Liver (tissue), 9 donors: ENCODE data around the gene F12. TPM values are rescaled to one million over a fixed set of nuclear protein-coding genes. Genes with fewer than 3 reads are reported as not detected.

Experiments
- DNase-seq: peaks from one replicate; pipeline ENCODE4 v3.0.0-alpha.2; 2017; ENCODE audit warnings: low spot score
- H3K27ac ChIP-seq, 2 donors: one replicate each; pipeline ENCODE4 v1.7.0; 2013; ENCODE audit warnings: inconsistent platforms in 2 of 2, low read length in 2 of 2, control low read depth in 1 of 2, low read depth in 1 of 2, mild to moderate bottlenecking in 1 of 2
- H3K27me3 ChIP-seq, 4 donors: one replicate each; pipeline versions ENCODE4 v1.6.1 to v1.7.0; 2013; ENCODE audit warnings: low read length in 3 of 4, inconsistent platforms in 1 of 4, mild to moderate bottlenecking in 1 of 4, moderate library complexity in 1 of 4; ENCODE audit not compliant: control insufficient read depth in 4 of 4, insufficient read depth in 4 of 4
- H3K36me3 ChIP-seq, 4 donors: one replicate each; pipeline versions ENCODE4 v1.6.1 to v1.7.0; 2013; ENCODE audit warnings: low read length in 3 of 4, mild to moderate bottlenecking in 3 of 4, low read depth in 1 of 4, moderate library complexity in 1 of 4; ENCODE audit not compliant: control insufficient read depth in 4 of 4, insufficient read depth in 3 of 4
- H3K4me1 ChIP-seq, 4 donors: one replicate each; pipeline versions ENCODE4 v1.6.1 to v1.7.0; 2013; ENCODE audit warnings: low read length in 3 of 4, mild to moderate bottlenecking in 3 of 4, moderate library complexity in 1 of 4; ENCODE audit not compliant: control insufficient read depth in 4 of 4, insufficient read depth in 4 of 4
- H3K4me3 ChIP-seq, 3 donors: one replicate each; pipeline versions ENCODE4 v1.6.1 to v1.7.0; 2013; ENCODE audit warnings: low read length in 3 of 3, control low read depth in 1 of 3, low read depth in 1 of 3, mild to moderate bottlenecking in 1 of 3
- H3K9ac ChIP-seq, 2 donors: one replicate each; pipeline ENCODE4 v1.7.0; 2013; ENCODE audit warnings: low read length in 2 of 2, mild to moderate bottlenecking in 2 of 2, moderate library complexity in 2 of 2, control low read depth in 1 of 2, low read depth in 1 of 2
- H3K9me3 ChIP-seq, 4 donors: one replicate each; pipeline versions ENCODE4 v1.6.1 to v1.7.0; 2013; ENCODE audit warnings: low read length in 3 of 4; ENCODE audit not compliant: control insufficient read depth in 4 of 4
- ATF3 ChIP-seq: IDR thresholded peaks from 2 replicates; pipeline ENCODE4 v1.6.1; 2016; ENCODE audit warnings: antibody characterized with exemption
- FOXA1 ChIP-seq: IDR thresholded peaks from 2 replicates; pipeline ENCODE4 v1.6.1; 2016; ENCODE audit warnings: antibody characterized with exemption
- FOXA2 ChIP-seq: IDR thresholded peaks from 2 replicates; pipeline ENCODE4 v1.6.1; 2016; ENCODE audit warnings: antibody characterized with exemption
- GABPA ChIP-seq, 2 donors: IDR thresholded peaks in 1 of 2; conservative IDR thresholded peaks in 1 of 2; 2 replicates each; pipeline ENCODE4 v1.6.1; 2016; ENCODE audit warnings: antibody characterized with exemption in 2 of 2, mild to moderate bottlenecking in 1 of 2, moderate library complexity in 1 of 2
- HNF4G ChIP-seq: IDR thresholded peaks from 2 replicates; pipeline ENCODE4 v1.6.1; 2016; ENCODE audit warnings: antibody characterized with exemption
- JUND ChIP-seq, 2 donors: IDR thresholded peaks; 2 replicates each; pipeline ENCODE4 v1.6.1; 2016; ENCODE audit warnings: antibody characterized with exemption in 2 of 2
- MAX ChIP-seq: IDR thresholded peaks from 2 replicates; pipeline ENCODE4 v1.6.1; 2016; ENCODE audit warnings: antibody characterized with exemption
- NR2F2 ChIP-seq: IDR thresholded peaks from 2 replicates; pipeline ENCODE4 v1.6.1; 2016; ENCODE audit warnings: antibody characterized with exemption
- RAD21 ChIP-seq, 2 donors: IDR thresholded peaks; 2 replicates each; pipeline ENCODE4 v1.6.1; 2016; ENCODE audit warnings: antibody characterized with exemption in 2 of 2, mild to moderate bottlenecking in 2 of 2
- REST ChIP-seq: IDR thresholded peaks from 2 replicates; pipeline ENCODE4 v1.6.1; 2016; ENCODE audit warnings: antibody characterized with exemption, mild to moderate bottlenecking
- RXRA ChIP-seq, 2 donors: IDR thresholded peaks; 2 replicates each; pipeline ENCODE4 v1.6.1; 2017 to 2018; ENCODE audit warnings: antibody characterized with exemption in 2 of 2, mild to moderate bottlenecking in 1 of 2
- SP1 ChIP-seq: IDR thresholded peaks from 2 replicates; pipeline ENCODE4 v1.6.1; 2018; ENCODE audit warnings: antibody characterized with exemption, mild to moderate bottlenecking
- TAF1 ChIP-seq: conservative IDR thresholded peaks from 2 replicates; pipeline ENCODE4 v1.6.1; 2016; ENCODE audit warnings: antibody characterized with exemption, mild to moderate bottlenecking
- YY1 ChIP-seq: IDR thresholded peaks from 2 replicates; pipeline ENCODE4 v1.6.1; 2016; ENCODE audit warnings: antibody characterized with exemption, mild to moderate bottlenecking
- WGBS: extraction: QIAGEN DNeasy Blood & Tissue Kit; methylation state at CpG from one replicate; pipeline ENCODE4 v1.1.7; 2013; 5-methylcytosine and 5-hydroxymethylcytosine counted together
- polyA plus RNA-seq, 2 donors: library from polyadenylated mRNA; stranded (reverse) in 1 of 2; unstranded in 1 of 2; fragments of 200-250 nt in 1 of 2; fragments of >200 nt in 1 of 2; fragmentation: Nextera tagmentation in 1 of 2; extraction: Ambion mirVana in 1 of 2; gene quantifications; one replicate each; pipeline versions ENCODE4 v1.2.1 to v1.2.3, GENCODE V29; 2013 to 2015
- total RNA-seq, 2 donors: library from RNA; depleted of rRNA; stranded (reverse); fragments of >200 nt; gene quantifications; one replicate each; pipeline ENCODE4 v1.2.3, GENCODE V29; 2014
- TF ChIP-seq, protein P1 (sequence below): fragments of 150-350 bp; IDR thresholded peaks from 2 replicates; pipeline ENCODE4 v1.5.1; 2017; ENCODE audit warnings: improper control_type of control experiment, low read depth, low read length; ENCODE audit not compliant: missing input control
- TF ChIP-seq, protein P2 (sequence below): IDR thresholded peaks from 2 replicates; pipeline ENCODE4 v1.6.1; 2016; ENCODE audit warnings: antibody characterized with exemption
- donor health status: healthy.
- donor health status: healthy.
- donor health status: healthy.
- donor health status: healthy.
- donor health status: healthy.

Gene F12
- total and polyA plus RNA-seq, 4 donors = 27.7 to 328 (median 275) TPM

GRCh38 chr5:177355162-177355867 lies 54.0 kb downstream of the F12 start:
- Histone ChIP-seq H3K27me3 (no peaks in the 10 kb centered on the region), H3K27ac (peak overlapping the region; percentile 81 to 93), H3K4me3 (no peak overlapping the region), H3K4me1 (peaks cover 22 to 75% (median 59%) of the 10 kb centered on the region in 4 donors), H3K9ac (peak overlapping the region in 1 of 2 donors; percentile 1), H3K36me3 (no peaks in the 10 kb centered on the region), H3K9me3 (no peaks in the 10 kb centered on the region)
- TF ChIP-seq REST (no peak), FOXA2 (no peak), TAF1 (no peak), SP1 (no peak), NR2F2 (no peak), JUND (IDR thresholded peaks at IDR 0.05) (no peak), MAX (no peak), YY1 (no peak), RAD21 (IDR thresholded peaks at IDR 0.05) (no peak), HNF4G (no peak), FOXA1 (no peak), ATF3 (no peak)
- TF ChIP-seq, protein P1, sequence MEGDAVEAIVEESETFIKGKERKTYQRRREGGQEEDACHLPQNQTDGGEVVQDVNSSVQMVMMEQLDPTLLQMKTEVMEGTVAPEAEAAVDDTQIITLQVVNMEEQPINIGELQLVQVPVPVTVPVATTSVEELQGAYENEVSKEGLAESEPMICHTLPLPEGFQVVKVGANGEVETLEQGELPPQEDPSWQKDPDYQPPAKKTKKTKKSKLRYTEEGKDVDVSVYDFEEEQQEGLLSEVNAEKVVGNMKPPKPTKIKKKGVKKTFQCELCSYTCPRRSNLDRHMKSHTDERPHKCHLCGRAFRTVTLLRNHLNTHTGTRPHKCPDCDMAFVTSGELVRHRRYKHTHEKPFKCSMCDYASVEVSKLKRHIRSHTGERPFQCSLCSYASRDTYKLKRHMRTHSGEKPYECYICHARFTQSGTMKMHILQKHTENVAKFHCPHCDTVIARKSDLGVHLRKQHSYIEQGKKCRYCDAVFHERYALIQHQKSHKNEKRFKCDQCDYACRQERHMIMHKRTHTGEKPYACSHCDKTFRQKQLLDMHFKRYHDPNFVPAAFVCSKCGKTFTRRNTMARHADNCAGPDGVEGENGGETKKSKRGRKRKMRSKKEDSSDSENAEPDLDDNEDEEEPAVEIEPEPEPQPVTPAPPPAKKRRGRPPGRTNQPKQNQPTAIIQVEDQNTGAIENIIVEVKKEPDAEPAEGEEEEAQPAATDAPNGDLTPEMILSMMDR = no peak
- TF ChIP-seq, protein P2, sequence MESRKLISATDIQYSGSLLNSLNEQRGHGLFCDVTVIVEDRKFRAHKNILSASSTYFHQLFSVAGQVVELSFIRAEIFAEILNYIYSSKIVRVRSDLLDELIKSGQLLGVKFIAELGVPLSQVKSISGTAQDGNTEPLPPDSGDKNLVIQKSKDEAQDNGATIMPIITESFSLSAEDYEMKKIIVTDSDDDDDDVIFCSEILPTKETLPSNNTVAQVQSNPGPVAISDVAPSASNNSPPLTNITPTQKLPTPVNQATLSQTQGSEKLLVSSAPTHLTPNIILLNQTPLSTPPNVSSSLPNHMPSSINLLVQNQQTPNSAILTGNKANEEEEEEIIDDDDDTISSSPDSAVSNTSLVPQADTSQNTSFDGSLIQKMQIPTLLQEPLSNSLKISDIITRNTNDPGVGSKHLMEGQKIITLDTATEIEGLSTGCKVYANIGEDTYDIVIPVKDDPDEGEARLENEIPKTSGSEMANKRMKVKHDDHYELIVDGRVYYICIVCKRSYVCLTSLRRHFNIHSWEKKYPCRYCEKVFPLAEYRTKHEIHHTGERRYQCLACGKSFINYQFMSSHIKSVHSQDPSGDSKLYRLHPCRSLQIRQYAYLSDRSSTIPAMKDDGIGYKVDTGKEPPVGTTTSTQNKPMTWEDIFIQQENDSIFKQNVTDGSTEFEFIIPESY = no peak
- WGBS = 90% methylated on average over 1 of the region's 1 CpG
- DNase-seq = no peak

- H3K27ac ChIP-seq = peak overlapping the region; percentile 81 to 93
- peaks cover 22 to 75% (median 60%) of the 10 kb centered on the region in 4 donors for H3K4me1 ChIP-seq
- peak overlapping the region; percentile 1 to 27 for H3K9ac ChIP-seq
- H3K27me3 ChIP-seq = no peaks in the 10 kb centered on the region
- peaks cover 0 to 2% (median 0%) of the 10 kb centered on the region in 4 donors for H3K36me3 ChIP-seq
- H3K9me3 ChIP-seq = no peaks in the 10 kb centered on the region
- DNase-seq = no peak
- peak overlapping the region in 2 of 3 donors; percentile 1 to 30 for H3K4me3 ChIP-seq
- WGBS = 70% methylated on average over 3 of the region's 3 CpGs
- no peak for TF ChIP-seq NR2F2
- no peak for TF ChIP-seq FOXA2
- no peak for TF ChIP-seq ATF3
- no peak for TF ChIP-seq SP1
- TF ChIP-seq GABPA (IDR thresholded peaks at IDR 0.05 in 1 of 2, conservative IDR thresholded peaks at IDR 0.05 in 1 of 2) = no peak
- TF ChIP-seq, protein P2 = no peak
- no peak for TF ChIP-seq TAF1
- TF ChIP-seq REST = no peak
- no peak for TF ChIP-seq RXRA (IDR thresholded peaks at IDR 0.05)
- TF ChIP-seq HNF4G = no peak
Measured at GRCh38 chr5:177354711-177355110, 54.7 kb downstream of the F12 start.
